Iris pigment epithelial cell (primary cell): Measurements from ENCODE around the gene GIGYF1.
"Not testable (repeated sequence)": the region's sequence is repeated elsewhere in the genome, so short reads cannot be mapped to it uniquely, and the experiment has no call there.

Source experiments
- DNase-seq: peaks from one replicate; pipeline ENCODE4 v3.0.0-alpha.2; 2011; ENCODE audit warnings: low read depth

Gene GIGYF1

GRCh38 chr7:100710452-100710851, 16.4 kb upstream of the GIGYF1 start:
- DNase-seq = no peak

GRCh38 chr7:100708395-100708794, 14.3 kb upstream of the GIGYF1 start:
- no peak for DNase-seq

GRCh38 chr7:100706672-100707311, 12.7 kb upstream of the GIGYF1 start:
- DNase-seq = no peak

GRCh38 chr7:100705753-100706671, 12.0 kb upstream of the GIGYF1 start, which contains the start of gene POP7:
POP7 (plus strand) TSS chr7:100706121; CDS start chr7:100706831, 710 bp downstream.
- DNase-seq = peak; percentile 98

GRCh38 chr7:100705320-100705752, 11.3 kb upstream of the GIGYF1 start:
- DNase-seq = peak; percentile 55

- not testable (repeated sequence) for DNase-seq
Observed at GRCh38 chr7:100701089-100701488, 7.0 kb upstream of the GIGYF1 start.

GRCh38 chr7:100699018-100699417, 5.0 kb upstream of the GIGYF1 start:
- no peak for DNase-seq

GRCh38 chr7:100696123-100696521, 2.1 kb upstream of the GIGYF1 start:
- no peak for DNase-seq

GRCh38 chr7:100693312-100694097, 545 bp downstream of the GIGYF1 start:
- no peak for DNase-seq

GRCh38 chr7:100692578-100692961, 1.5 kb downstream of the GIGYF1 start:
- no peak for DNase-seq

- DNase-seq = peak; percentile 63
Observed at GRCh38 chr7:100691676-100692577, 2.1 kb downstream of the GIGYF1 start.

- DNase-seq = no peak
Observed at GRCh38 chr7:100689230-100690135, 4.6 kb downstream of the GIGYF1 start.

GRCh38 chr7:100688326-100688860, 5.7 kb downstream of the GIGYF1 start:
- DNase-seq = no peak

GRCh38 chr7:100687751-100688300, 6.2 kb downstream of the GIGYF1 start:
- DNase-seq = peak; percentile 43

- no peak for DNase-seq
Observed at GRCh38 chr7:100687261-100687660, 6.8 kb downstream of the GIGYF1 start.

- DNase-seq = no peak
Observed at GRCh38 chr7:100686822-100687211, 7.2 kb downstream of the GIGYF1 start.

- DNase-seq = no peak
Observed at GRCh38 chr7:100686201-100686821, 7.7 kb downstream of the GIGYF1 start.

GRCh38 chr7:100685631-100686145, 8.4 kb downstream of the GIGYF1 start:
- DNase-seq = no peak

- no peak for DNase-seq
Observed at GRCh38 chr7:100685049-100685605, 8.9 kb downstream of the GIGYF1 start.
